IPS-11a (cell line): Measurements from ENCODE around the gene ENOX1.
"Not testable (repeated sequence)": the region's sequence is repeated elsewhere in the genome, so short reads cannot be mapped to it uniquely, and the experiment has no call there.

Experiments used
- H3K4me3 ChIP-seq: one replicate; pipeline ENCODE4 v1.5.1; 2013; ENCODE audit warnings: low read depth, low read length, control low read depth

ENOX1 gene

DNA sequence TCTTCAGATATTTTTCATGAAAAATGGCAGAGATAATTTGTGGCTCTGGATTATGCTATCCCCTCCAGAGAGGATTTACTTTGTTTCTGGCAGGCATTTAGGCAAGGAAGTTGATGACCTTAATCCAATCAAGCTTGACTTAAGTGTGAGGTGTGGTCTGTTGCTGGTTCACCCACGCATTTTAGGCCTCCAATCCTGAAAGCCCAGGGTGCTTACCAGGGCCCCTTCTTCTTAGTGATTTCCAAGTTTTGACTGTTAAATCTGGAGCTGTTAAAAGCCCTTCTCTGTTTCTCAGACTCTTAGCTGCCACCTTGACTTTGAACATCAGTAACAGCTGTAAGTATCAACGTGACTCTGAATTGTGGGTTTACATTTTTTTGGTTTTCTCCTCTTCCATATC is 601.5 kb downstream of the ENOX1 start:
- H3K4me3 ChIP-seq: no peak overlapping the region

DNA sequence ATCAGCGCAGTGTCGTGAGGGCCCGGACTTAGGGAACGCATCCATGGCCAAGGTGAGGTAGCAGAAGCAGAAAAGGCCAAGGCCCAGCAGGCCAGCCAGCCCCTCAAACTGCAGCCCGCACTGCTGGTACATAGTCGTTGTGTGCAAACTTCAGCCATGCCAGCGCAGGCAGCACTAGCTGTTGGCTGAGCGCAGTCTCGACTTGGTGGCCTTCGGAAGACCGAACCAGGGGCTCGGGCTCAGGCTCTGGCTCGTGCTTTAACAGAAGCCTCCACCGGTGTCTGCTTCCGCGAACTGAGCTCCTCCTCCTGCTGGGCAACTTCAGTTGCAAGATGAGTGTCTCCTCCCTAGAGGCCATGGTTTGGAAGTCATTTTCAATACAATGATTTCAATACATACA is 605.9 kb downstream of the ENOX1 start:
- no peak overlapping the region for H3K4me3 ChIP-seq

DNA sequence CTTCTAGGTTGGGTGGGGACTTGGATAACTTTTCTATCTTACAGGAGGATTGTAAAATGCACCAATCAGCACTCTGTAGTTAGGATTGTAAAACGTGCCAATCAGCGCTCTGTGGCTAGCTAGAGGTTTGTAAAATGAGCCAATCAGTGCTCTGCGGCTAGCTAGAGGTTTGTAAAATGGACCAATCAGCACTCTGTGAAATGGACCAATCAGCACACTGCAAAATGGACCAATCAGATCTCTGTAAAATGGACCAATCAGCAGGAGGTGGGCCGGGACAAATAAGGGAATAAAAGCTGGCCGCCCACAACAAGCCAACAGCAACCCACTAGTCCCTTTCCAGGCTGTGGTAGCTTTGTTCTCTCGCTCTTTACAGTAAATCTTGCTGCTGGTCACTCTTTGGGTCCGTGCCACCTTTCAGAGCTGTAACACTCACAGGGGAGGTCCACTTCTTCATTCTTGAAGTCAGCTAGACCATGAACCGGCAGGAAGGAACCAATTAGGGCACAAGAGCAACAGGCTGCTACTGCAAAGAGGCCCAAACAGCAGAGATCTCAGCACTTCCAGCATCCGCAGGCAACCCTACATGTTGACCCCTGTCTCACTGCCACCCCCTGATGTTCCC is 606.6 kb downstream of the ENOX1 start:
- H3K4me3 ChIP-seq: no peak overlapping the region

DNA sequence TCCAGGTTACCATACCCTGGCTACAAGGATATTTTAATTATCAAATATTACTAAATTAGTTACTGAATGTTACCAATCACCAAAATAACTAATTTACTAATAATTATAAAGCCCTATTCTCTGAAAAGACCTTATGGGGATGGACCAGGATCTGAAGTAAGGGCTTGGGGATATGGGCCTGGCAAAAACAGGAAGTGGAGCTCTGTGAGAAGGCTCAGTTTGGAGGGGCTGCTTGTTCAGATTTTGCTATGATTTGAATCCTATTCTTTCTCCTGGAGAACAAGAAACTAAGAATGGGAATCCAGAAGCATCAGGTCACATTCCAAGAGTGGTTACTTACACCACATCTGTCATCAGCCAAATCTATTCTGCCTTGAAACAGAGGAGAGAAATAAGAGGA is 615.3 kb downstream of the ENOX1 start:
- H3K4me3 ChIP-seq: no peak overlapping the region

GRCh38 chr13:43170506-43170905 is 616.3 kb downstream of the ENOX1 start:
- H3K4me3 ChIP-seq: no peak overlapping the region

GRCh38 chr13:43168434-43168833 is 618.3 kb downstream of the ENOX1 start:
- not testable (repeated sequence) for H3K4me3 ChIP-seq

DNA sequence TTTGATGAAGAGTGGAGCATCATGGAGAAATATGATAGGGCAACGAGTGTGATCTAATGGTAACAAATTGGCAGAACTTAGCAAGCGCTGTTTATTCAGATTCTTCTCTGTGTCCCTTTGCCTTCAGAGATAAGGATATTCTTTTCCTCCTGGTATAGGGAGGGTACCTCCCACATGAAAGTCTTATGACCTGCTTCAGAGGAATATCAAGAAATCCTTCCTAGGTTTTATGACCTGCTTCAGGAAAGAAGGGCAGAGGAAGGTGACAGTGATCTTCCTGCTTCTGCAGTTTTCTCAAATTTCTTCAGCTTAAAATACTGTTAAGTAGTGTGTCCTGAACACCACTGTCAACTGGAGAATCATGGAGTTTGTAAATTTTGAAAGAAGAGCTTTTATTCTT is 619.0 kb downstream of the ENOX1 start:
- no peak overlapping the region for H3K4me3 ChIP-seq

GRCh38 chr13:43166644-43167457 is 619.9 kb downstream of the ENOX1 start:
- H3K4me3 ChIP-seq: no peak overlapping the region
